Right lobe of liver (tissue), 6 donors: ENCODE results near the gene PRR22. TPM values are rescaled to one million over a fixed set of nuclear protein-coding genes. Genes with fewer than 3 reads are reported as not detected.

Experiments used
- ATAC-seq, 4 donors: fragments of 200-7000 bp; cut with Tn5 transposase; one replicate each; pipeline ENCODE4 v1.9.1; 2020; ENCODE audit warnings: mild to moderate bottlenecking in 4 of 4, moderate library complexity in 4 of 4
- DNase-seq, 3 donors: peaks; one replicate each; pipeline ENCODE4 v3.0.0-alpha.2; 2020
- H3K27ac ChIP-seq, 3 donors: fragments of 200-600 bp; one replicate each; pipeline ENCODE4 v1.8.0; 2022
- H3K27me3 ChIP-seq, 2 donors: fragments of 200-600 bp; one replicate each; pipeline ENCODE4 v1.8.0; 2022
- H3K36me3 ChIP-seq, 4 donors: fragments of 200-600 bp; sonication (generic) in 1 of 4; one replicate each; pipeline versions ENCODE4 v1.5.1 to v1.8.0; 2017 to 2022; ENCODE audit warnings: control low read depth in 1 of 4
- H3K4me1 ChIP-seq, 4 donors: fragments of 200-600 bp; sonication (generic) in 1 of 4; one replicate each; pipeline versions ENCODE4 v1.5.1 to v1.8.0; 2017 to 2022; ENCODE audit warnings: control low read depth in 1 of 4
- H3K4me3 ChIP-seq, 3 donors: fragments of 200-600 bp; one replicate each; pipeline ENCODE4 v1.8.0; 2022
- H3K9me3 ChIP-seq, 4 donors: fragments of 200-600 bp; sonication (generic) in 1 of 4; one replicate each; pipeline versions ENCODE4 v1.5.1 to v1.8.0; 2017 to 2022; ENCODE audit warnings: control low read depth in 1 of 4
- CTCF ChIP-seq, 4 donors: fragments of 200-600 bp in 3 of 4; fragments of 450-650 bp in 1 of 4; IDR thresholded peaks; one replicate each; pipeline versions ENCODE4 v1.5.1 to v1.8.0; 2016 to 2022; ENCODE audit warnings: antibody characterized with exemption in 4 of 4, mild to moderate bottlenecking in 2 of 4
- POLR2A ChIP-seq: fragments of 450-650 bp; IDR thresholded peaks from one replicate; pipeline ENCODE4 v1.6.1; 2017; ENCODE audit warnings: antibody characterized with exemption, mild to moderate bottlenecking
- WGBS: methylation state at CpG from one replicate; pipeline ENCODE4 v1.1.6; 2018; ENCODE audit warnings: low coverage, low lambda C conversion rate; ENCODE audit not compliant: insufficient coverage; ENCODE audit errors: missing lambda C conversion rate; 5-methylcytosine and 5-hydroxymethylcytosine counted together
- intact Hi-C, 2 donors: fragments of 100-400 bp; cut with DNase I; formaldehyde crosslinking; loops; one replicate each; pipeline versions ENCODE4 v1.11.2 to v1.14.1; 2022
- long read RNA-seq: library from polyadenylated mRNA; unstranded; transcript quantifications from one replicate; pipeline ENCODE4 v2.0.0, GENCODE V29; 2019
- total RNA-seq, 6 experiments: library from RNA; depleted of rRNA in 2 of 6; stranded (reverse); fragments of >200 nt in 2 of 6; fragmentation: NEBNext Ultra II Directional in 3 of 6; extraction: Animal tissue kit (Norgen Biotek cat#: 25700) in 3 of 6; gene quantifications; one replicate each; pipeline versions ENCODE4 v1.1.0 to v1.2.4, GENCODE V29; 2016 to 2023
- donor health status: DM: no; HTN: yes; CAD: no.
- donor health status: DM: no; HTN: no; CAD: no.
- donor health status: DM: no; HTN: no; CAD: no.
- donor health status: DM: no; HTN: yes; CAD: no.
- donor health status: DM: no; HTN: yes; CAD: no.

Gene PRR22
- total RNA-seq: 1 to 10 TPM; 1.7 to 3.3 (median 2.1) TPM
- long read RNA-seq: 0 reads

DNA sequence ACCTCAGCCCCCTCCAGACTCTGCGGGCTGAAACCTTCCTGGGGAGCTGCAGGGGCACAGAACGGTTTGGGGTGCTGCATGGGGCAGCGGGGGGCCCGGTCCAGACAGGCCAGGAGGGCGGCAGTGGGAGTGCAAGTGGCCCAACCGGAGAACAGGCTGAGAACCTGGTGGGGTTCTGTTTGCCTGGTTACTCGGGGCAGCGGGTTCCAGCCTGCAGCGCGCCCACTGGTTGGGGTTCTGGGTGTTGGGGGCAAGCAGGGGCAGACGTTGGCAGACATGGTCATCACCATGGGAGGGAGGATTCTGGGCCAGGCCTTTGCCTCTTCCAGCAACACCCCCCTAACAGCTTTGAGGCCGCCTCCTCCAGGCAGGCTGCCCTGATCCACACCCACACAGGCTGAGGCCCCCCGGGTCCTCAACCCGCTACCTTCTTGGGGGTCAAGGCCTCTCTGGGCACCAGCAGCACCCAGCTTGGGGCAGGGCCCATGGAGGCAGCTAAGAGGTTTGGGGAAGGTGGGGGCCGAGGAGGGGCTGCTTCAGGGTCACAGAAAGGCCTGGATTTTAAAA is at the start of gene PRR22:
Gene PRR22, minus strand, starts transcription at position 166 of the 567 bp plus-strand sequence. Its CDS starts 86 bp downstream, at position 80.
- Histone ChIP-seq H3K36me3 (peaks cover 0 to 44% (median 27%) of the 10 kb centered on the region in 4 donors), H3K27ac (no peak within 1 kb of the TSS), H3K4me1 (no peaks in the 10 kb centered on the region), H3K27me3 (no peaks in the 10 kb centered on the region), H3K9me3 (no peaks in the 10 kb centered on the region), H3K4me3 (no peak within 1 kb of the TSS)
- DNase-seq (no peak), ATAC-seq (no peak)
- WGBS: 100% methylated on average over 1 of the region's 15 CpGs
- no peak for TF ChIP-seq CTCF (IDR thresholded peaks at IDR 0.05)
- TF ChIP-seq POLR2A: no peak
- intact Hi-C loops: no loop called here

DNA sequence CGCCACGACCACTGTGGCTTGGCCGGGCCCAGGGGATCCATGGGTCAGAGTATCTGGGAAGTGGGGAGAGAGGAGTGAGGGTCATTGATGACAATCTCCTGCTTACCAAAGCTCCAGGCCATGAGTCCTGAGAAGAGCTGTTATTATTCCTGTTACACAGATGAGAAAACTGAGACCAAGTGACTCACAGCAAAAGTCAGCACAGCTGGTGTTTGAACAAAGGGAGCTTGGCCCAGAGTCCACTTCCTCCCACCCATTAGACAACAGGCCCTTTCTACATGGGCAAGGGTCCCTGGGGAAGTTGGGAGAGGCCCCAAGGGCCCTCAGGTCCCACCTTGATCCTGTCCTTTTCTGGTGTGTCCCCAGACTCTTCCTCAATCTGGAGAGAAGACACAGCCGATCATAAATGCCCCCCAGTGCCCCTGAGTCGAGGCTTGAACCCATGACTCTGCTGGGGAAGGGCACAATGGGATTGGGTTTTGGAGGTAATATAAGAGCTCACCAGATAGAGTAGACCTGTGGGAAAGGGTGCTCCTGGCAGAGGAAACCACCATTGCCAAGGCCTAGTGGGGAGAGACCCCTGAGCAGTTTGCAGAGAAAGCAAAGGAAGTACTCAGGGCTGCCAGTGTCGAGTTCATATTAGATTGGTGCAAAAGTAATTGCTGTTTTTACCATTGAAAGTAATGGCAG is 48.1 kb upstream of the PRR22 start:
- Histone ChIP-seq H3K4me3 (no peak overlapping the region), H3K27ac (no peak overlapping the region), H3K27me3 (no peaks in the 10 kb centered on the region), H3K9me3 (no peaks in the 10 kb centered on the region), H3K36me3 (no peaks in the 10 kb centered on the region), H3K4me1 (peaks cover 0 to 11% (median 4%) of the 10 kb centered on the region in 4 donors)
- DNase-seq (no peak), ATAC-seq (no peak)
- TF ChIP-seq POLR2A: no peak
- no peak for TF ChIP-seq CTCF (IDR thresholded peaks at IDR 0.05)
- intact Hi-C loops: no loop called here
- WGBS: 96% methylated on average over 3 of the region's 6 CpGs

GRCh38 chr19:5832061-5832460 is 47.5 kb upstream of the PRR22 start:
- TF ChIP-seq POLR2A (no peak), CTCF (IDR thresholded peaks at IDR 0.05) (no peak)
- WGBS: 60% methylated on average over 1 of the region's 22 CpGs
- Histone ChIP-seq H3K27ac (no peak overlapping the region), H3K9me3 (no peaks in the 10 kb centered on the region), H3K4me1 (peaks cover 0 to 6% (median 3%) of the 10 kb centered on the region in 4 donors), H3K36me3 (no peaks in the 10 kb centered on the region), H3K4me3 (no peak overlapping the region), H3K27me3 (no peaks in the 10 kb centered on the region)
- ATAC-seq (no peak), DNase-seq (no peak)
- intact Hi-C loops: no loop called here

DNA sequence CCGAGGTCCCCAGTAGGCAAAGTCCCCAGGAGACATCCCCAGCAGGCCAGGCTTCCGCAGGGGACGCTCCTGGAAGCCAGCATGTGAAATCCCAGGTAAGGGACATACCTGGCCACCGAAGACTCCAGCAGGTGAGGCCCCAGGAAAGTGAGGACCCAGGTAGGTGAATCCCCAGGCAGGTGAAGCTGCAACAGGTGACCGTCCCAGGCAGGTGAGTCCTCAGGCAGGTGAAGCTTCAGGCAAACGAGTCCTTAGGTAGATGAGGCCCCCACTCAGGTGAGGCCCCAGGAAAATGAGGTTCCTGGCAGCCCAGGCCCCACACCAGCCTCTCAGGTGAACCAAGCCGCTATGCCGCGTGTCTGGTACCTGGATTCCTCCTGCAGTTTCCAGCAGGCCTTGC is 46.6 kb upstream of the PRR22 start:
- ATAC-seq (no peak), DNase-seq (no peak)
- WGBS: no CpG with 5 or more reads among the region's 9 CpGs
- Histone ChIP-seq H3K27ac (no peak overlapping the region), H3K36me3 (no peaks in the 10 kb centered on the region), H3K9me3 (no peaks in the 10 kb centered on the region), H3K4me1 (peaks cover 0 to 13% (median 4%) of the 10 kb centered on the region in 4 donors), H3K4me3 (no peak overlapping the region), H3K27me3 (no peaks in the 10 kb centered on the region)
- intact Hi-C loops: no loop called here
- TF ChIP-seq CTCF (IDR thresholded peaks at IDR 0.05): no peak
- no peak for TF ChIP-seq POLR2A
